HG03460 (cell line): Measurements from ENCODE around the gene SORCS3.

Experiments used
- ATAC-seq: cut with Tn5 transposase; IDR thresholded peaks from one replicate; pipeline ENCODE4 v1.9.1; 2021; ENCODE audit not compliant: unreplicated experiment

Gene SORCS3

DNA sequence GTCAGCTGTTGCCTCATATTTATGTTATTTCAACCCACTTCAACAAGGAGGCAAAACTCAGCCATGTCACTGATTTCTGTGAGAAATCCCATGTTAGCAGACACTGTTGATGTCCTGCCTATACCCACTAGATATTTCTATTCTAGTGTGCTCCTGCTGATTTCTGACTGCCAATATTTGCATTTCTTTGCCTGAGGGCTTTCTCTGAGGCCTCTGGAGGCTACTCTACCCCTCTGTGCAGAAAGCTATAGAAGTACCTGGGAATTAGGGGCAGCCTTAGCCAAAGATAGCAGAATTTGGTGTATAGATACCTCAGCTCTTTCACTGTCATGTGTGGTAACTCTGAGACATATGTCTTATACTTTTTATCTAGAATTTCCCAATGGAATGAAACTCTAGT, 348.8 kb downstream of the SORCS3 start:
- no peak for ATAC-seq

DNA sequence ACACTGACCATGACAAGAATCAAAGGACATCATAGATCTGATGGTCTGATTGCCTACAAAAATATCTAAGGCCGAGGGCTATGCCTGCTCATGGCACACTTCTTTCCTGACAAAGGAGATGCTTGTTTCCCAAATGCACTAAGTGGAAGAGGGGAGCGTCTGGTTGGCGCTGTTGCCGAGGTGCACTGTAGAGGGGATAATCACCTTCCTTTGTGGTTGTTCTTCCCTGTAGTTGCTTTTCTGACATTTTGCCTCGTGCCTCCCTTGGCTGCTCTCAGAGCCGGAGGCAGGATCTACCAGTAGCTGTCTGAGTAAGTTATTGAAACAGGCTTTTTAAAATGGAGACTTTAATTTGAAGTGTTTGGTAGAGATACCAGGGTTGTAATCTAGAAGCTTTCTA, 352.0 kb downstream of the SORCS3 start:
- ATAC-seq: no peak

DNA sequence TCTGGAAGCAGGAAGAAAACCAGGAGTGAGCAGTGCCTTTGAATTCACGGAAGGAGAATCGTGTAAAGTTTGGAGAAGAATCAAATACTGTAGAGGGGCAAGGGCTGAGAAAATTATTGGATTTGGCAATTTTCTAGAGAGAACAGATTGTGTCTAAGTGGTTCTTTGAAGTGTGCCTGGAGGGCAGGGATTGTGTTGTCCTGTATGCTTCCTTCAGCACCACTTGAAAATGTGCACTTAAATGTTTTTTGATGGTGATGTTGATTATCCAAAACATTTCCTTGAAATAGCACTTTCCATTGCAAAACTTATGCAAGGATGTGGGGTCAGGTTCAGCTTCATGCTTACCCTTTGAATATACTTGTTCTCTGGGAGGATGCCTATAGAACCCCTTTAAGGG, 360.2 kb downstream of the SORCS3 start:
- no peak for ATAC-seq

GRCh38 chr10:105010411-105011121, 369.5 kb downstream of the SORCS3 start:
- no peak for ATAC-seq

DNA sequence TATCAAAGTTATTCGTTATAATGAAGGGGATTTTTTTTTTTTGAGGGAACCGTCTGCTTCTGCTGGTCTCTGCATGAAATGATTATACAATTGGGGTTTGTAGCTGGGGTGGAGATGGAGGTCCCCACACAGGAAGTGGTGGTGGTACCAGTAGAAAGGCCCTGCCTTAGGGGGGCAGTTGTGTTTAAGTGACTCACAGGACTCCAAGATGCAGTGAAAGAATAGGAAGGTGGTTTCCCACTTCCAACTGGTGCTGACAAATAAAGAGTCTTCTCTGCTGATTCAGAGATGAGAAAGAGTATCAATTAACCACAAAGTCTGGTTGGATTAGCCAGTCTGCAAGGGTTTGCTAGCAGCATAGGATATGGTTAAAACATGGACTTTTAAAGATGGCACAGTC, 376.0 kb downstream of the SORCS3 start:
- no peak for ATAC-seq

- ATAC-seq: no peak
These were observed 376.6 kb downstream of the SORCS3 start for GRCh38 chr10:105017691-105018090.

DNA sequence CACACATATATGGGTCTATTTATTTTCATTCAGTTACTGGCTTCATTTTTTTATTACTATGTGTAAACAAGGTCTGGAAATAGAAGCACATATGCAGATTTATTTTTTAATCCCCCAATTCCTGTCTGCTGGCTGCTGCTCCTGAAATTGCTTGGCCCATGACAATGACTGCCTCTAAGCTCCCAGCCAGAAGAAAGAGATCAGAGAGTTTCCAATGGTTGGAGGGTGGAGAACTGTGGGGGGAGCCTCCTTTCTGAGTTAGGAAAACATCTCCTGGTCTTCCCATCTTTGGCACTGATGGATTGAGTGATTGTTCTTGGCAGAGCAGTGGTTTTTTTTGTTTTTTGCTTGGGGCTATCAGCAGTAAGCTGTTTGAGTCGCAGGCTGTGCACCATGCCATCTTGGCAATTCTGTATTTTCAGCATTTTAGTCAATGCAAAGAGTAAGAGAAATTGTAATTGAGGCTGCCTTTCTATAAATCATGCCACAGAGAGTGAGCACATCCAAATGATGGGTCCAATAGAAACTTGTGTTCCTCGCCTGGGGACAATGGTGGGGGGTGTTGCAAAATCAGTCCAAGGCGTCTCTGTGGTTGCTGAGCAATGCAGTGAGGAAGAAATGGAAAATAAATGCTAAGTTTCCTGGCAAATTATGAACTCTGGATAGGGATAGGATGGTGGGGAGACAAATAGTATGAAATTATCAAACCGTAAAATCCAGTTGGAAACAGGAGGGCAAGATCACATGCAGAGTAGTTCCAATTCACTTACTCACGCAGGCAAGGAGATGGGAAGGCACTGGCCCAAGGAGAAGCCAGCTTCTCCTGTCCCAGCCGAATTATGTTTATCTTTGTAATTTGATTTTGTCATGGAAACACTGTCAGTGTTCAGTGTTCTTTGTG, 382.4 kb downstream of the SORCS3 start:
- ATAC-seq: no peak

- no peak for ATAC-seq
These were observed 383.1 kb downstream of the SORCS3 start for GRCh38 chr10:105024184-105024583.

DNA sequence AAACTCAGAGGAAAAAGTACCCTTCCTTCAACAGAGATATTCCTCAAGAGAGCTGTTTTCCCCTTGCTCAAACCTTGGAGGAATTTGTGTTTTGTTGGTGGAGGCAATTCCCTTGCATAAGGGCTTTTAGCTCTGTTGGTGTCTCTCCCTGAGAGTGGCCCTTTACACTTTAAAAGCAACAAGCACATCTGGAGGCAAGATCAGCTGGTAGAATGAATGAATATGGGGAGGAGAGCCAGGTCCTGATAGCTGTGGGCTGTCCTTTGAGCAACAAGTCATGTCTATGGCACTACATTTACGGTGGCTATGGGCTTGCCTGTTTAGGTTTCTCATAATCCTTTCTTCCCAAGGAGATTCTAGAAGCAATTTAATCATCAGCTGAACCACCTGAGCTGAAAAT, 384.0 kb downstream of the SORCS3 start:
- ATAC-seq: no peak

- no peak for ATAC-seq
These were observed 385.5 kb downstream of the SORCS3 start for GRCh38 chr10:105026566-105026965.

- ATAC-seq: no peak
These were observed 388.2 kb downstream of the SORCS3 start for GRCh38 chr10:105029286-105029685.

DNA sequence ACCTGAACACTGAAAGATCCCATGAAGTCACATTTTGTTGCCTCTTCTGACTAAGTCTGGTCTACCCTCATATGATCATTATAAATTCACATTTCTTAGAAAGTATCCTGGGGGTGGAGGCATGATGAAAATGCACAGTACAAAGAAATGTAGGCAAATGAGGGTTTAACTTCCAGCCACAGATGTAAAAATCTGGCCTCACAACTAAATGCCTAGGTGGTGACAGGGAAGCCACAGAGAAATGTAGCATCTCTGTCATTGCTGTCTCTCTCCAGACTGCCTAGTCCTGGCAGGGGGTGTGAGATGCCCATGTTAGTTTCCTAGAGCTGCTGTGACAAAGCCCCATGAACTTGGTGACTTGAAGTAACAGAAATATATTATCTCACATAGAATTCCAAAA, 395.9 kb downstream of the SORCS3 start:
- no peak for ATAC-seq

GRCh38 chr10:105041956-105042355, 400.9 kb downstream of the SORCS3 start:
- no peak for ATAC-seq

- no peak for ATAC-seq
These were observed 401.9 kb downstream of the SORCS3 start for GRCh38 chr10:105042906-105043552.

DNA sequence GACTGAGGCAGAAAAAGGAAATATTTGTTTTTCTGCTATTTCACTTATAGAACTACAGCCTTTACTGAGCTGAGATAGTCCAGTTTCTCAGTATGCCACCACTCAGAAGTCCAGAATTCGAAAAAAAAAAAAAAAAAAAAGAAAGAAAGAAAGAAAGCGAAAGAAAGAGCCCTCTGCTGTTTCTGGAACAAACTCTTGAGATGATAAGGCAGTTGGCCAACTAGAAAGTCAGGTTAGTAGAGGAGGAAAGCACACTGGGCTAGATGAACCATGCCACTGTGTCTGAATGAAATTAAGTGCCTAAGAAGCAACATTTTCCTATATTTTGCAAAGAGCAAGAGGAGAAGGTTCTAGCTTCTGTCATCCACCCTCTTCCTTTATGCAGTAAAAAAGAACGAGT, 403.8 kb downstream of the SORCS3 start:
- no peak for ATAC-seq

DNA sequence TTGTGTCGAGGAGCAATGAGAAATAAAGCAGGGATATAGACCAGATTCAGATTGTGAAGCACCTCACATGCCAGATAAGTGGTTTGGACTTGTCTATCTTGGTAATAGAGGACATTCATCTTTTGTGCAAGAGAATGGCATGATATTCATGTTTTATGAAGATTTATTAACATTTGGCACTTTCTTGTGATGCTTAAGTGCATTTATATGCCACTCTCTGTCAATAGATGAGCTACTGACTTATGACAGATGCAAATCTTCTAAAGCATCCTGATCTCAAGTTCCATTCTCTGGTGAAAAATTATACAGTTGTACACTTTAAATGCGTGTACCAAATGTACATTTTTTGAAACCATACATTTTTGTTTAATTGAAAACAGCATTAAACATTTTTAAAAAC, 415.3 kb downstream of the SORCS3 start:
- ATAC-seq: no peak

GRCh38 chr10:105062951-105063350, 421.9 kb downstream of the SORCS3 start:
- ATAC-seq: no peak

- no peak for ATAC-seq
These were observed 422.7 kb downstream of the SORCS3 start for GRCh38 chr10:105063796-105064195.

GRCh38 chr10:105068497-105068896, 427.4 kb downstream of the SORCS3 start:
- ATAC-seq: no peak

DNA sequence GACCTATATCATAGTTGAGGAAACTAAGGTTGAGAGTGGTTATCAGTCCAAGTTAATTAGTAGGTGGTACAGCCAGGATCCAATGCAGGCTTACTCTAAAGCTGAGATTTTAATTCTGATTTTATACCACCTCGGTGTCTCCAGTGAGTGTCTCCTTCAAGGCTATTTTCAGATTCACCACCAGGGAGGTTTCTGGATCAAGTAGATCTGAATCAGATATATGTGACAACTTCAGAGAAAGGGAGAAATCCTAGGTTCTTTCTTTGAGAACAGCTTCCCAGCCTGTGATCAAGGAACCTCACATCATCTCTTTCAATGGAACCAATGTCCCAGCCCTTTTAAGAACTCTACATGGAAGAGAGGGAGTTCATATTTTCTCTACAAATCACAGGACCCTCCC, 429.2 kb downstream of the SORCS3 start:
- no peak for ATAC-seq

GRCh38 chr10:105070952-105071351, 429.9 kb downstream of the SORCS3 start:
- ATAC-seq: no peak

DNA sequence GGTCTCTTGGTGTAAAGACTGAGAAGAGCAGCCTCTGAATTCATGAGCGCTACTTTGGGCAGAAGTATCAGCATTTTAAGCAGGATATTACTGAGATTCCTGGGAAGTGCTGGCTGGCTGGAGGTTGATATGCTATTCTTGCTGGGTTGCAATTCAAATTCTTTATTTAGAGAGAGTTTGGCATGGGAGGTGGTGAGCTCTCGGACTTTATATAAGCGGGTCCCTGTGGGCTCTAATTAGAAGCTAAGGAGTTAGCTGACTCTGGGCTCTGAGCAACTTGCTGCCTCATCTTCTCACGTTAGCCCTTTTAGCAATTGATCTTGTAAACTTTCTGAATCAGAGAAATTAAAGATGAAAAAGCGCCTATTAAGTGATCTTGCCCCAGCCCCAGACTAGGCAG, 430.9 kb downstream of the SORCS3 start:
- no peak for ATAC-seq
